HG03432 (cell line): ENCODE results near the gene HLA-E.

ENCODE experiments used
- ATAC-seq: cut with Tn5 transposase; IDR thresholded peaks from one replicate; pipeline ENCODE4 v1.9.1; 2021; ENCODE audit warnings: mild to moderate bottlenecking, moderate library complexity; ENCODE audit not compliant: unreplicated experiment

Gene HLA-E

DNA sequence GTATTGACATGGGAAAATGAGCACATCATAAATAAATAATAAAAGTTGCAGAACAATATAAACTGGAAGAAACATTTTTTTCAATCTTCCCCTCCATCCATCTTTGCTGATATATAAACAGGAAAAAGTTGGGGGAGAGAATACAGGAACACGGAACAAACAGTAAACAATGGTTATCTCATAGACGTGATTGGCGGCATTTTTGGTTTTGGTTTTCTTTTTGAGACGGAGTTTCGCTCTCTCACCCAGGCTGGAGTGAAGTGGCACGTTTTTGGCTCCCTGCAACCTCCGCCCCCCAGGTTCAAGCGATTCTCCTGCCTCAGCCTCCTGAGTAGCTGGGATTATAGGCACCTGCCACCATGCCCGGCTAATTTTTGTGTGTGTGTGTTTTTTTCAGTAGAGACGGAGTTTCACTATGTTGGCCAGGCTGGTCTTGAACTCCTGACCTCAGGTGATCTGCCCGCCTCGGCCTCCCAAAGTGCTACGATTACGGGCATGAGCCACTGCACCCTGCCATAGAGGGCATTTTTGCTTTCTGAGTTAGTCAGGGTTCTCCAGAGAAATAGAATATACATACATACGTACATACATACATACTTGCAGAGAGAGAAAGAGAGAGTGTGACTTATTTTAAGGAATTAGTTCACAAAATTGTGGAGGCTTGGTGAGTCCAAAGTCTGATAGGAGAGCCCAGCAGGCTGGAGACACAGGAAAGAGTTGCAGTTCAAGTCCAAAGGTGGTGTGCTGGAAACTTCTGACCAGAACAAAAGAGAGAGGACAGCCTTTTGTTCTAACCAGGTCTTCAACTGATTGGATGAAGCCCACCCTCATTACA, 44.4 kb downstream of the HLA-E start:
- ATAC-seq: no peak

DNA sequence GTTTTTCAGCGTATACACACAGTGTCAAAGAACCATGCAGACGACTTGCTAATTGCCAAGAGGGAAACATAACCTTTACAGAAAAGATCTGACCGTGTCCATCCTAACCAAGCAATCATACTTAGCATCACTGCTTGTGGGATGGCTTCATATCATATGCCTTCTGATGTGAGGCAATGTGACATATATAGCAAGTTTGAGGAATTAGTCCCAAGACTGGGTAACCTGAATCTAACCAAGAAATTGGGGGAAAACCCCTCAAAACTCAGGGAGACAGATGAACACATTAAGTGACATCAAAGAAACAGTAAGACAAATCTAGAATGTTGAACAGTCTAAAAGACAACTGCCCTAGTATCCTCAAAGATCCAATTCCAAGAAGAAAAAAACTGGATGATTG, 48.6 kb downstream of the HLA-E start:
- no peak for ATAC-seq

- no peak for ATAC-seq
Measured at GRCh38 chr6:30541515-30542403, 52.5 kb downstream of the HLA-E start.

GRCh38 chr6:30542404-30542725, 53.1 kb downstream of the HLA-E start:
- no peak for ATAC-seq

GRCh38 chr6:30542915-30543314, 53.6 kb downstream of the HLA-E start:
- no peak for ATAC-seq
